ENCODE measurements around the gene FLVCR1. TPM values are rescaled to one million over a fixed set of nuclear protein-coding genes. Genes with fewer than 3 reads are reported as not detected.
"Not testable (repeated sequence)": the region's sequence is repeated elsewhere in the genome, so short reads cannot be mapped to it uniquely, and the experiment has no call there.

Gene FLVCR1
- total RNA-seq, 1 donor from 2014 or later = 7.1 TPM

GRCh38 chr1:212858461-212859265 lies 588 bp downstream of the FLVCR1 start:
- DNase-seq (ENCODE audit: extremely low read depth, low read depth, low spot score) = no peak

- DNase-seq (ENCODE audit: extremely low read depth, low read depth, low spot score) = no peak
Measured at GRCh38 chr1:212860713-212861581, 2.9 kb downstream of the FLVCR1 start.

GRCh38 chr1:212862111-212862690 lies 4.1 kb downstream of the FLVCR1 start:
- DNase-seq (ENCODE audit: extremely low read depth, low read depth, low spot score) = no peak

GRCh38 chr1:212863345-212863744 lies 5.3 kb downstream of the FLVCR1 start:
- DNase-seq (ENCODE audit: extremely low read depth, low read depth, low spot score) = not testable (repeated sequence)

- no peak for DNase-seq (ENCODE audit: extremely low read depth, low read depth, low spot score)
Measured at GRCh38 chr1:212864201-212864600, 6.1 kb downstream of the FLVCR1 start.

GRCh38 chr1:212867192-212867591 lies 9.1 kb downstream of the FLVCR1 start:
- no peak for DNase-seq (ENCODE audit: extremely low read depth, low read depth, low spot score)

GRCh38 chr1:212871976-212872375 lies 13.9 kb downstream of the FLVCR1 start:
- DNase-seq (ENCODE audit: extremely low read depth, low read depth, low spot score) = no peak

GRCh38 chr1:212873518-212873917 lies 15.4 kb downstream of the FLVCR1 start:
- no peak for DNase-seq (ENCODE audit: extremely low read depth, low read depth, low spot score)

- DNase-seq (ENCODE audit: extremely low read depth, low read depth, low spot score) = no peak
Measured at GRCh38 chr1:212878418-212878817, 20.3 kb downstream of the FLVCR1 start.

GRCh38 chr1:212879947-212880690 lies 22.0 kb downstream of the FLVCR1 start:
- DNase-seq (ENCODE audit: extremely low read depth, low read depth, low spot score) = no peak

GRCh38 chr1:212884592-212884991 lies 26.5 kb downstream of the FLVCR1 start:
- DNase-seq (ENCODE audit: extremely low read depth, low read depth, low spot score) = no peak

- DNase-seq (ENCODE audit: extremely low read depth, low read depth, low spot score) = no peak
Measured at GRCh38 chr1:212892108-212892507, 34.0 kb downstream of the FLVCR1 start.

GRCh38 chr1:212899845-212900244 lies 41.8 kb downstream of the FLVCR1 start:
- no peak for DNase-seq (ENCODE audit: extremely low read depth, low read depth, low spot score)

GRCh38 chr1:212901290-212901689 lies 43.2 kb downstream of the FLVCR1 start:
- DNase-seq (ENCODE audit: extremely low read depth, low read depth, low spot score) = no peak

- DNase-seq (ENCODE audit: extremely low read depth, low read depth, low spot score) = no peak
Measured at GRCh38 chr1:212902054-212902453, 44.0 kb downstream of the FLVCR1 start.

GRCh38 chr1:212903664-212904063 lies 45.6 kb downstream of the FLVCR1 start:
- DNase-seq (ENCODE audit: extremely low read depth, low read depth, low spot score) = no peak

- not testable (repeated sequence) for DNase-seq (ENCODE audit: extremely low read depth, low read depth, low spot score)
Measured at GRCh38 chr1:212908071-212908470, 50.0 kb downstream of the FLVCR1 start.

GRCh38 chr1:212908971-212909370 lies 50.9 kb downstream of the FLVCR1 start:
- no peak for DNase-seq (ENCODE audit: extremely low read depth, low read depth, low spot score)

GRCh38 chr1:212909652-212910063 lies 51.6 kb downstream of the FLVCR1 start:
- no peak for DNase-seq (ENCODE audit: extremely low read depth, low read depth, low spot score)

GRCh38 chr1:212910213-212910612 lies 52.1 kb downstream of the FLVCR1 start:
- not testable (repeated sequence) for DNase-seq (ENCODE audit: extremely low read depth, low read depth, low spot score)

GRCh38 chr1:212913638-212914037 lies 55.6 kb downstream of the FLVCR1 start:
- not testable (repeated sequence) for DNase-seq (ENCODE audit: extremely low read depth, low read depth, low spot score)
